Spleen (tissue), 11 donors: ENCODE results near the gene SH3BGRL2. TPM values are rescaled to one million over a fixed set of nuclear protein-coding genes. Genes with fewer than 3 reads are reported as not detected.

Experiments used
- DNase-seq: peaks from one replicate; pipeline ENCODE4 v3.0.0-alpha.2; 2020
- H3K27ac ChIP-seq, 8 donors: fragments of 200-600 bp; sonication (generic) in 7 of 8; 1 replicate in 4 of 8; 2 replicates in 4 of 8; pipeline versions ENCODE4 v1.5.0 to v1.8.0; 2016 to 2021; ENCODE audit warnings: inconsistent platforms in 4 of 8, mild to moderate bottlenecking in 4 of 8, moderate library complexity in 1 of 8
- H3K27me3 ChIP-seq, 7 donors: fragments of 200-600 bp; sonication (generic) in 6 of 7; replicated peaks in 1 of 7; 1 replicate in 4 of 7; 2 replicates in 3 of 7; pipeline versions ENCODE4 v1.5.0 to v1.8.0; 2016 to 2021; ENCODE audit warnings: inconsistent platforms in 3 of 7, mild to moderate bottlenecking in 1 of 7
- H3K36me3 ChIP-seq, 6 donors: fragments of 200-600 bp; sonication (generic) in 5 of 6; 1 replicate in 4 of 6; 2 replicates in 2 of 6; pipeline versions ENCODE4 v1.5.0 to v1.8.0; 2016 to 2021; ENCODE audit warnings: inconsistent platforms in 2 of 6
- H3K4me1 ChIP-seq, 6 donors: fragments of 200-600 bp; sonication (generic) in 5 of 6; 1 replicate in 3 of 6; 2 replicates in 3 of 6; pipeline versions ENCODE4 v1.5.0 to v1.8.0; 2016 to 2021; ENCODE audit warnings: inconsistent platforms in 3 of 6
- H3K4me3 ChIP-seq, 8 donors: fragments of 200-600 bp; sonication (generic) in 7 of 8; 1 replicate in 4 of 8; 2 replicates in 4 of 8; pipeline versions ENCODE4 v1.5.0 to v1.8.0; 2016 to 2021; ENCODE audit warnings: inconsistent platforms in 4 of 8, mild to moderate bottlenecking in 4 of 8, moderate library complexity in 2 of 8
- H3K9me3 ChIP-seq, 8 donors: fragments of 200-600 bp; sonication (generic) in 7 of 8; 1 replicate in 4 of 8; 2 replicates in 4 of 8; pipeline versions ENCODE4 v1.5.0 to v1.8.0; 2016 to 2021; ENCODE audit warnings: inconsistent platforms in 4 of 8
- POLR2A ChIP-seq, 3 donors: fragments of 450-650 bp; IDR thresholded peaks; one replicate each; pipeline ENCODE4 v1.5.1; 2017; ENCODE audit warnings: antibody characterized with exemption in 3 of 3, mild to moderate bottlenecking in 1 of 3
- POLR2AphosphoS5 ChIP-seq, 3 donors: sonication (generic); formaldehyde crosslinking; IDR thresholded peaks; one replicate each; pipeline ENCODE4 v1.5.1; 2017; ENCODE audit warnings: antibody characterized with exemption in 3 of 3
- WGBS, 5 donors: extraction: QIAGEN DNeasy Blood & Tissue Kit in 3 of 5; methylation state at CpG; one replicate each; pipeline versions ENCODE4 v1.1.5 to v1.1.7; 2013 to 2018; 5-methylcytosine and 5-hydroxymethylcytosine counted together
- intact Hi-C: fragments of 100-400 bp; cut with DNase I; formaldehyde crosslinking; loops from one replicate; pipeline ENCODE4 v1.15.0; 2023; ENCODE audit warnings: low total_unique reads
- polyA plus RNA-seq, 3 donors: library from polyadenylated mRNA; stranded (reverse); fragments of 200-250 nt; gene quantifications; one replicate each; pipeline ENCODE4 v1.2.1, GENCODE V29; 2013
- total RNA-seq, 7 donors: library from RNA; depleted of rRNA in 3 of 7; stranded (reverse); fragments of >200 nt in 3 of 7; fragmentation: NEBNext Ultra II Directional in 4 of 7; extraction: Animal tissue kit (Norgen Biotek cat#: 25700) in 4 of 7; gene quantifications; one replicate each; pipeline versions ENCODE4 v1.1.0 to v1.2.1, GENCODE V29; 2016 to 2021
- TF ChIP-seq, protein P1 (sequence below), 11 experiments: fragments of 200-600 bp in 7 of 11; fragments of 450-650 bp in 4 of 11; sonication (generic) in 4 of 11; IDR thresholded peaks in 8 of 11; conservative IDR thresholded peaks in 3 of 11; 1 replicate in 7 of 11; 2 replicates in 4 of 11; pipeline versions ENCODE4 v1.4.0 to v1.8.0; 2016 to 2021; ENCODE audit warnings: antibody characterized with exemption in 11 of 11, inconsistent platforms in 4 of 11, mild to moderate bottlenecking in 1 of 11
- donor health status: healthy with polysubstance abuse.
- donor health status: DM: no; HTN: no; CAD: no; lungs with moderate emphysema.
- donor health status: DM: no; HTN: no; CAD: no.
- donor health status: Bipolar disorder and iron deficiency.
- donor health status: healthy.
- donor health status: DM: no; HTN: no; CAD: no.
- donor health status: DM: yes; HTN: yes; CAD: no.

The SH3BGRL2 gene
- total and polyA plus RNA-seq, 10 donors: 1.8 to 24.6 (median 10.9) TPM

DNA sequence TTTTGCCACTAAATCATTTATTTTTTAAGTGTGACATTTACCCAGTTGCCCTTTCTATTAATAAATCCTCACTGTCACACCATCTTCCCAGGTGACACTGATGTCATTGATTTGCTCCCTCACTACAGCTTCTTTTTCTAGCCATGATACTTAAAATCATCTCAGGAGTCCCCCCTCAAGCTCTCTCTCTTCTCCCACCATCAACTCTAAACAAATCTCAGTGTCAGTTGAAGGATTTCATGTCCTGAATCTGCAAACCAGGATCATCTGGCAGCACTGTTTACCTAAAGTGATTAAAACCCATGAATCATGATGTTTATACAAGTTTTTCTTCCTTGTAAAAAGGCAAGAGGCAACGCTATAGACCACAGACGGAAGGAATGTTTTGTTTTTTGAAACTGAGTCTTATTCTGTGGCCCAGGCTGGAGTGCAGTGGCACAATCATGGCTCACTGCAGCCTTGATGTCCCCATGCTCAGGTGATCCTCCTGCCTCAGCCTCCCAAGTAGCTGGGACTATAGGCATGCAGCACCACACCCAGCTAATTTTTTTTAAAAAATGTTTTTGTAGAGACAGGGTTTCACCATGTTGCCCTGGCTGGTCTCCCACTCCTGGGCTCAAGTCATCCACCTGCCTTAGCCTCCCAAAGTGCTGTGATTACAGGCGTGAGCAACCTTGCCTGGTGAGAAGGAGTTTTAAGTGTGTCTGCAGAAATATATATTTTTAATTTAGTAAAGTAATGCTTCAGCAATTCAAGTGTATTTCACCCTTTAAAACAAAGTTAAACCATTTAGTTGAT lies 30.1 kb upstream of the SH3BGRL2 start:
- no peak overlapping the region for H3K27ac ChIP-seq
- TF ChIP-seq, protein P1, sequence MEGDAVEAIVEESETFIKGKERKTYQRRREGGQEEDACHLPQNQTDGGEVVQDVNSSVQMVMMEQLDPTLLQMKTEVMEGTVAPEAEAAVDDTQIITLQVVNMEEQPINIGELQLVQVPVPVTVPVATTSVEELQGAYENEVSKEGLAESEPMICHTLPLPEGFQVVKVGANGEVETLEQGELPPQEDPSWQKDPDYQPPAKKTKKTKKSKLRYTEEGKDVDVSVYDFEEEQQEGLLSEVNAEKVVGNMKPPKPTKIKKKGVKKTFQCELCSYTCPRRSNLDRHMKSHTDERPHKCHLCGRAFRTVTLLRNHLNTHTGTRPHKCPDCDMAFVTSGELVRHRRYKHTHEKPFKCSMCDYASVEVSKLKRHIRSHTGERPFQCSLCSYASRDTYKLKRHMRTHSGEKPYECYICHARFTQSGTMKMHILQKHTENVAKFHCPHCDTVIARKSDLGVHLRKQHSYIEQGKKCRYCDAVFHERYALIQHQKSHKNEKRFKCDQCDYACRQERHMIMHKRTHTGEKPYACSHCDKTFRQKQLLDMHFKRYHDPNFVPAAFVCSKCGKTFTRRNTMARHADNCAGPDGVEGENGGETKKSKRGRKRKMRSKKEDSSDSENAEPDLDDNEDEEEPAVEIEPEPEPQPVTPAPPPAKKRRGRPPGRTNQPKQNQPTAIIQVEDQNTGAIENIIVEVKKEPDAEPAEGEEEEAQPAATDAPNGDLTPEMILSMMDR (IDR thresholded peaks at IDR 0.05 in 8 of 11, conservative IDR thresholded peaks at IDR 0.05 in 3 of 11): no peak
- TF ChIP-seq POLR2A (IDR thresholded peaks at IDR 0.05) (no peak), POLR2AphosphoS5 (IDR thresholded peaks at IDR 0.05) (no peak)
- no peak overlapping the region for H3K4me3 ChIP-seq
- H3K36me3 ChIP-seq: no peaks in the 10 kb centered on the region
- no peaks in the 10 kb centered on the region for H3K4me1 ChIP-seq
- DNase-seq: no peak
- 81 to 92% (median 86%) methylated on average over 3 of the region's 3 CpGs for WGBS, 5 donors
- no peaks in the 10 kb centered on the region for H3K27me3 ChIP-seq
- no peaks in the 10 kb centered on the region for H3K9me3 ChIP-seq
- intact Hi-C loops: no loop called here

DNA sequence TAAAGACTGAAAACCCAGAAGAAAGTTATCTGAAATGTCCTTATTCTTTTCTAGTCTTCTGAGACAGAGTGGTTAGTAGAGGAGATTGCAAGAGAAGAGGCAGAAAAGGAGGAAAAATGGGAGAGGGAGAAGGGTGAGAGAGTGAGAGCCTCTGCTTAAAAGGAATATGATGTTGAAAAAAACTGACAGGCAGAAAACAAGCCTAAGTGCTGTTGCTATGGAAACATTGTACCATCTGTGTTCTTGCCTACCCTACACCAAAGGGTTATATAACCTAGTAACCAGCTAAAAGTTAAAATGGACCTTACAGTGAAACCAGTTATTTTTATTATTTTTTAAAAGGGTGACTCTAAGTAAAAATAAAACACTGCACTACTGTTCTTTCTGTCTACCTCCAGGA lies 28.3 kb upstream of the SH3BGRL2 start:
- Histone ChIP-seq H3K36me3 (no peaks in the 10 kb centered on the region), H3K4me3 (no peak overlapping the region), H3K27me3 (no peaks in the 10 kb centered on the region), H3K4me1 (no peaks in the 10 kb centered on the region), H3K9me3 (no peaks in the 10 kb centered on the region), H3K27ac (no peak overlapping the region)
- DNase-seq: no peak
- TF ChIP-seq POLR2AphosphoS5 (IDR thresholded peaks at IDR 0.05) (no peak), POLR2A (IDR thresholded peaks at IDR 0.05) (no peak)
- intact Hi-C loops: no loop called here

DNA sequence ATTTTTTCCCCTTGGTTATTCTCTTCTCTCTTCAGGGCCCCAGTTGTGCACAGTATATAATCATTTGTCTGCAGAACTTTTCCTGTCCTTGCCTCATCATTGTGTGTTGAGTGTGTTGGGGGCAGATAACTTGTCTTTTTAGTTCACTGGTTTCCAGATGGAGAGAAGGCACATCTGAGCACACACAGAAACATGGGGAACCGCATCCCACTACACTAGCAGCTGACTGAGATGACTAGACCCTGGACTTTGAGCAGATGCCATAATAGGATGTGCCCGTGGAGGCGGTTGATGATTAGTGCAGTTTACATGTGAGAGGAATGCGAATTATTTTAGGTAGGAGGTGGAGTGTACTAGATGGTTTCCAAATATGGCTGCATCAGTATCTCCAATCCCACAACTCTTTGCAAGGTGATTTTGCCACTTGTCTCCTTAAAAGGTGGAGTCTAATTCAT lies 26.5 kb upstream of the SH3BGRL2 start:
- 85 to 96% (median 92%) methylated on average over 4 of the region's 4 CpGs for WGBS, 5 donors

DNA sequence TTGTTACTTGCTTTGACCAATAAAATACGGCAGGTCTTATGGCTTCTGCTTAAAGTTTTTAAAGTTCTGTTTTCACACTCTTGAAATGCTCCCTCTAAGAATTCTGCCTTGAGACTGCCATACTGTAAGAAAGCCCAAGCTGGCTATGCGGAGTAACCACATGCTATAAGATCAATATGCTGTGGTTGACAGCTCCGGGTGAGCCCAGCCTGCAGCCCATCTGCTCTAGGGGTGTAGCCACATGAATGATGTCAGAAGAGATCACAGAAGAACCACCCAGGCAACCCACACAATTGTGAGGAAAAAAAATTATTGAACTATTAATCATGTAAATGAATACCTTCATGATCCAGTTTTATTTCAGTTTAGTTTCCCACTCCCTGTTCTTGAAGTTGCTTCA lies 26.1 kb upstream of the SH3BGRL2 start:
- Histone ChIP-seq H3K27ac (no peak overlapping the region), H3K9me3 (no peaks in the 10 kb centered on the region), H3K36me3 (no peaks in the 10 kb centered on the region), H3K4me1 (no peaks in the 10 kb centered on the region), H3K4me3 (no peak overlapping the region), H3K27me3 (no peaks in the 10 kb centered on the region)
- TF ChIP-seq POLR2AphosphoS5 (IDR thresholded peaks at IDR 0.05) (no peak), POLR2A (IDR thresholded peaks at IDR 0.05) (no peak)
- TF ChIP-seq, protein P1 (IDR thresholded peaks at IDR 0.05 in 8 of 11, conservative IDR thresholded peaks at IDR 0.05 in 3 of 11): no peak
- no peak for DNase-seq
- WGBS, 5 donors: 85 to 92% (median 87%) methylated on average over 3 of the region's 3 CpGs
- intact Hi-C loops: no loop called here

More for the DNA sequence above, 26.5 kb upstream of the SH3BGRL2 start:
- no peaks in the 10 kb centered on the region for H3K4me1 ChIP-seq
- no peaks in the 10 kb centered on the region for H3K36me3 ChIP-seq
- TF ChIP-seq, protein P1 (IDR thresholded peaks at IDR 0.05 in 8 of 11, conservative IDR thresholded peaks at IDR 0.05 in 3 of 11): no peak
- TF ChIP-seq POLR2AphosphoS5 (IDR thresholded peaks at IDR 0.05) (no peak), POLR2A (IDR thresholded peaks at IDR 0.05) (no peak)
- no peaks in the 10 kb centered on the region for H3K9me3 ChIP-seq
- H3K27ac ChIP-seq: no peak overlapping the region
- no peak for DNase-seq
- H3K27me3 ChIP-seq: no peaks in the 10 kb centered on the region
- intact Hi-C loops: no loop called here
- no peak overlapping the region for H3K4me3 ChIP-seq
